Smooth muscle cell (in vitro differentiated cells): ENCODE data around the gene VWF. TPM values are rescaled to one million over a fixed set of nuclear protein-coding genes. Genes with fewer than 3 reads are reported as not detected.

Experiments used
- DNase-seq: peaks from one replicate; lab custom pipeline; 2025; ENCODE audit not compliant: unreplicated experiment; lab: John Stamatoyannopoulos, UW
- H2AFZ ChIP-seq: fragments of 200-600 bp; sonication (generic); 2 replicates; pipeline ENCODE4 v1.6.0; 2016; ENCODE audit warnings: antibody characterized with exemption, low read depth, mild to moderate bottlenecking
- H3F3A ChIP-seq: fragments of 200-600 bp; sonication (generic); 2 replicates; pipeline ENCODE4 v1.6.0; 2017; ENCODE audit warnings: antibody characterized with exemption, low read depth
- H3K27ac ChIP-seq: fragments of 200-600 bp; sonication (generic); 2 replicates; pipeline ENCODE4 v1.5.1; 2016; ENCODE audit warnings: low read depth, mild to moderate bottlenecking
- H3K27me3 ChIP-seq: fragments of 200-600 bp; sonication (generic); 2 replicates; pipeline ENCODE4 v1.6.1; 2016; ENCODE audit warnings: low read depth, mild to moderate bottlenecking
- H3K36me3 ChIP-seq: fragments of 200-600 bp; sonication (generic); 2 replicates; pipeline ENCODE4 v1.5.1; 2016; ENCODE audit warnings: low read depth
- H3K4me1 ChIP-seq: fragments of 200-600 bp; sonication (generic); 2 replicates; pipeline ENCODE4 v1.5.1; 2016; ENCODE audit warnings: low read depth
- H3K4me2 ChIP-seq: fragments of 200-600 bp; sonication (generic); 2 replicates; pipeline ENCODE4 v1.6.0; 2016; ENCODE audit warnings: mild to moderate bottlenecking
- H3K4me3 ChIP-seq: fragments of 200-600 bp; sonication (generic); 2 replicates; pipeline ENCODE4 v1.5.1; 2016; ENCODE audit warnings: mild to moderate bottlenecking
- H3K79me2 ChIP-seq: fragments of 200-600 bp; sonication (generic); 2 replicates; pipeline ENCODE4 v1.6.0; 2016; ENCODE audit warnings: low read depth, mild to moderate bottlenecking
- H3K9ac ChIP-seq: fragments of 200-600 bp; sonication (generic); 2 replicates; pipeline ENCODE4 v1.6.0; 2016; ENCODE audit warnings: low read depth
- H3K9me3 ChIP-seq: fragments of 200-600 bp; sonication (generic); replicated peaks from 2 replicates; pipeline ENCODE4 v1.5.1; 2016; ENCODE audit warnings: low read depth
- H4K20me1 ChIP-seq: fragments of 200-600 bp; sonication (generic); 2 replicates; pipeline ENCODE4 v1.6.0; 2016; ENCODE audit warnings: low read depth
- WGBS: methylation state at CpG from one replicate; pipeline ENCODE4 v1.1.7; 2016; ENCODE audit warnings: low lambda C conversion rate; 5-methylcytosine and 5-hydroxymethylcytosine counted together
- polyA plus RNA-seq: library from polyadenylated mRNA; unstranded; fragments of >200 nt; fragmentation: Nextera tagmentation; extraction: Ambion mirVana; gene quantifications from 2 replicates; pipeline ENCODE4 v1.2.1, GENCODE V29; 2016
- total RNA-seq: library from RNA; depleted of rRNA; stranded (reverse); fragments of >200 nt; gene quantifications from 2 replicates; pipeline ENCODE4 v1.2.3, GENCODE V29; 2014
- TF ChIP-seq, protein P1 (sequence below): fragments of 200-600 bp; sonication (generic); IDR thresholded peaks from 2 replicates; pipeline ENCODE4 v1.5.1; 2017; ENCODE audit warnings: borderline replicate concordance, mild to moderate bottlenecking, antibody characterized with exemption; ENCODE audit not compliant: insufficient read depth, poor library complexity, severe bottlenecking

Gene VWF
- total and polyA plus RNA-seq, 2 experiments from 2014 or later: 0.19 TPM; not detected in 1

- 45% methylated on average over 2 of the region's 2 CpGs for WGBS
- no peak for DNase-seq
Measured at GRCh38 chr12:6135071-6135470, 10.6 kb upstream of the VWF start.

DNA sequence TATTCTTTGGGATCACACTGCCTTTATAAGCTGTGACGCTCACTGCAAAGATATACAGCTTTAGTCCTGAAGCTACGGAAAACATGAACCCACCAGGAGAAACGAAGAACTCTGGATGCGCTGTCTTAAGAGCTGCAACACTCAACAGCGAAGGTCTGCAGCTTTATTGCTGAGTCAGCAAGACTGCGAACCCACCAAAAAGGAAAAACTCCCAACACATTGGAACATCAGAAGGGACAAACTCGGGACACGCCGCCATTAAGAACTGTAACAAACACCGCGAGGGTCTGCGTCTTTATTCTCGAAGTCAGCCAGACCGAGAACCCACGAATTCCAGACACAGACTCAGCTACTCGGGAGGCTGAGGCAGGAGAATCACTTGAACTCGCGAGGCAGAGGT is 9.2 kb upstream of the VWF start:
- Histone ChIP-seq H3K4me1 (no peaks in the 10 kb centered on the region), H3K79me2 (no peaks in the 10 kb centered on the region), H3K27me3 (no peaks in the 10 kb centered on the region), H2AFZ (no peak overlapping the region), H3K4me2 (no peak overlapping the region), H3F3A (no peaks in the 10 kb centered on the region), H4K20me1 (no peaks in the 10 kb centered on the region), H3K4me3 (no peak overlapping the region), H3K9ac (no peak overlapping the region), H3K36me3 (no peaks in the 10 kb centered on the region), H3K9me3 (no peaks in the 10 kb centered on the region), H3K27ac (no peak overlapping the region)
- TF ChIP-seq, protein P1, sequence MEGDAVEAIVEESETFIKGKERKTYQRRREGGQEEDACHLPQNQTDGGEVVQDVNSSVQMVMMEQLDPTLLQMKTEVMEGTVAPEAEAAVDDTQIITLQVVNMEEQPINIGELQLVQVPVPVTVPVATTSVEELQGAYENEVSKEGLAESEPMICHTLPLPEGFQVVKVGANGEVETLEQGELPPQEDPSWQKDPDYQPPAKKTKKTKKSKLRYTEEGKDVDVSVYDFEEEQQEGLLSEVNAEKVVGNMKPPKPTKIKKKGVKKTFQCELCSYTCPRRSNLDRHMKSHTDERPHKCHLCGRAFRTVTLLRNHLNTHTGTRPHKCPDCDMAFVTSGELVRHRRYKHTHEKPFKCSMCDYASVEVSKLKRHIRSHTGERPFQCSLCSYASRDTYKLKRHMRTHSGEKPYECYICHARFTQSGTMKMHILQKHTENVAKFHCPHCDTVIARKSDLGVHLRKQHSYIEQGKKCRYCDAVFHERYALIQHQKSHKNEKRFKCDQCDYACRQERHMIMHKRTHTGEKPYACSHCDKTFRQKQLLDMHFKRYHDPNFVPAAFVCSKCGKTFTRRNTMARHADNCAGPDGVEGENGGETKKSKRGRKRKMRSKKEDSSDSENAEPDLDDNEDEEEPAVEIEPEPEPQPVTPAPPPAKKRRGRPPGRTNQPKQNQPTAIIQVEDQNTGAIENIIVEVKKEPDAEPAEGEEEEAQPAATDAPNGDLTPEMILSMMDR: no peak
- no peak for DNase-seq
- 95% methylated on average over 18 of the region's 18 CpGs for WGBS

More at GRCh38 chr12:6135071-6135470, 10.6 kb upstream of the VWF start:
- no peaks in the 10 kb centered on the region for H3F3A ChIP-seq
- no peaks in the 10 kb centered on the region for H3K9me3 ChIP-seq
- no peak overlapping the region for H3K27ac ChIP-seq
- H3K79me2 ChIP-seq: no peaks in the 10 kb centered on the region
- H3K36me3 ChIP-seq: no peaks in the 10 kb centered on the region
- H4K20me1 ChIP-seq: no peaks in the 10 kb centered on the region
- TF ChIP-seq, protein P1: no peak
- no peak overlapping the region for H3K9ac ChIP-seq
- H3K4me1 ChIP-seq: no peaks in the 10 kb centered on the region
- peak overlapping the region; percentile 24 for H2AFZ ChIP-seq
- no peaks in the 10 kb centered on the region for H3K27me3 ChIP-seq
- H3K4me2 ChIP-seq: no peak overlapping the region
- H3K4me3 ChIP-seq: no peak overlapping the region

DNA sequence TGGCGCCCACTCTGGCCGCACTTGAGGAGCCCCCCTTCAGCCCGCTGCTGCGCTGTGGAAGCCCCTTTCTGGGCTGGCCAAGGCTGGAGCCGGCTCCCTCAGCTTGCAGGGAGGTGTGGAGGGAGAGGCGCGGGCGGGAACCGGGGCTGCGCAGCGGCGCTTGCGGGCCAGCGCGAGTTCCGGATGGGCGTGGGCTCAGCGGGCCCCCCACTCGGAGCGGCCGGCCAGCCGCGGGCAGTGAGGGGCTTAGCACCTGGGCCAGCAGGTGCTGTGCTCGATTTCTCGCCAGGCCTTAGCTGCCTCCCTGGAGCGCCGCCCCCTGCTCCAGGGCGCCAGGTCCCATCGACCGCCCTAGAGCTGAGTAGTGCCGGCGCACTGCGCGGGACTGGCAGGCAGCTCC is 8.0 kb upstream of the VWF start:
- H3K27me3 ChIP-seq: no peaks in the 10 kb centered on the region
- no peak overlapping the region for H3K4me2 ChIP-seq
- H3K9ac ChIP-seq: no peak overlapping the region
- TF ChIP-seq, protein P1: no peak
- no peaks in the 10 kb centered on the region for H3K9me3 ChIP-seq
- H3K4me1 ChIP-seq: no peaks in the 10 kb centered on the region
- H4K20me1 ChIP-seq: no peaks in the 10 kb centered on the region
- H3K79me2 ChIP-seq: no peaks in the 10 kb centered on the region
- no peaks in the 10 kb centered on the region for H3K36me3 ChIP-seq
- WGBS: 98% methylated on average over 33 of the region's 34 CpGs
- H3K4me3 ChIP-seq: no peak overlapping the region
- no peak for DNase-seq
- H3K27ac ChIP-seq: no peak overlapping the region
- H2AFZ ChIP-seq: no peak overlapping the region
- H3F3A ChIP-seq: no peaks in the 10 kb centered on the region

GRCh38 chr12:6125310-6125608 is 789 bp upstream of the VWF start:
- DNase-seq: no peak
- H3K9me3 ChIP-seq: no peaks in the 10 kb centered on the region
- H3K27me3 ChIP-seq: no peaks in the 10 kb centered on the region
- H3K79me2 ChIP-seq: no peaks in the 10 kb centered on the region
- peaks cover 15% of the 10 kb centered on the region for H3K4me1 ChIP-seq
- TF ChIP-seq, protein P1: no peak
- H3K36me3 ChIP-seq: no peaks in the 10 kb centered on the region
- no peak overlapping the region for H3K4me2 ChIP-seq
- no peaks in the 10 kb centered on the region for H3F3A ChIP-seq
- H4K20me1 ChIP-seq: no peaks in the 10 kb centered on the region
- no peak overlapping the region for H2AFZ ChIP-seq
- no peak overlapping the region for H3K4me3 ChIP-seq
- no peak overlapping the region for H3K9ac ChIP-seq
- 63% methylated on average over 3 of the region's 3 CpGs for WGBS
- no peak overlapping the region for H3K27ac ChIP-seq
